Measurements from ENCODE around the gene CNTN4.

The CNTN4 gene

DNA sequence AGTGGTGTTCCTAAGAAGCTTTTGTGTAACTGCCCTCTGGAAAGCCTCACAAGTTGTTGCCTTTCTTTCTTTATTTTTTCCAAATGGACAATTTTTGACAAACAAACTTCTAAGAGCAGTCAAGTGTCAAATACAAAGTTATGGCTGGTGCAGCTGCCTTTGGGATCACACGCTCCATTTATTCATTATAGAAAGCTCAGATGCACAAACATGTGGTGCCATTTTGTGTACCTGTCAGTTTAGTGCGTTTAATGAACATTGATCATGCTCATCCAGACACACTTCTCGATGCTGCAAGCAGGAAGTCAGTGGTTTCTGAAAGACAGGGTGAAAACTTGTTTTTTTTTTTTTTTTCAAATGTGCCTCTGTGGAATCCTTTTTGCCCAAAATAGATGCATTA lies 324.5 kb downstream of the CNTN4 start:
- DNase-seq, result no peak

DNA sequence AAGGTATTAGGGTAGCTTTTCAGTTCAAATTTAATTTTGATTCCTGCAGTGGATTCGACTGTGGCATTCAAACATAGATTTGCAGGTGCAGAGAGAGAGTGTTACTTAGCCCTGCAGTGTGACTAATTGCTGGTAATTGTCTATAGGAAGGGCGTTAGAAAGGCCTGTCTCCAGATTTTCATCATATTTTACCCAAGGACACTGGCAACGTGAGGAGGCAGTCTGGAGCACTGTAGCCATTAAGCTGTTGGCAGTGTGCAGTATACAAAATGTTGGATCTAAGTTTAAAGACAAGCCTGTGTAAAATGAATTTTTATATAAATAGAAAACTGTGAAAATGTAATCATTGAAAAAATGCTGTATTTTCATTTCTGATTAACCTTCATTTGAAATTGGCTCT lies 342.9 kb downstream of the CNTN4 start:
- DNase-seq, result no peak

DNA sequence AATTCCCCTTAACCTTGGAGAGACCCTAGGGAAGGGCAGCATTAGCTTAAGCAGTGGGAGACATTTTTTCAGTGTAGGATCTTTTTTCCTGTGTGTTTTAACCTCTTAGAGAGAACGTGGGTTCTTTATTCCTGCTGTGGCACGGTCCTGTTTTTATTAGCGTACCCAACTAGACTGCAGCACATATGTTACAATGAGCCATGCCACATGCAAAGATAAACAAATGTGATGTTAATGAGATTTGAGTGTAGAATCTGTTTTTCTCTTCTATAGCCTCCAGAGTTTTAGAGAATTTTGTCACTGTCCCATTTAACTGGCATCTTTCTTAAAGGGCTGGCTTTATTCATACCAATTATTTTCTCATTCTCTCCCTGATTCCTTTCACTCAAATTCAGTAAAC lies 347.5 kb downstream of the CNTN4 start:
- no peak for DNase-seq

DNA sequence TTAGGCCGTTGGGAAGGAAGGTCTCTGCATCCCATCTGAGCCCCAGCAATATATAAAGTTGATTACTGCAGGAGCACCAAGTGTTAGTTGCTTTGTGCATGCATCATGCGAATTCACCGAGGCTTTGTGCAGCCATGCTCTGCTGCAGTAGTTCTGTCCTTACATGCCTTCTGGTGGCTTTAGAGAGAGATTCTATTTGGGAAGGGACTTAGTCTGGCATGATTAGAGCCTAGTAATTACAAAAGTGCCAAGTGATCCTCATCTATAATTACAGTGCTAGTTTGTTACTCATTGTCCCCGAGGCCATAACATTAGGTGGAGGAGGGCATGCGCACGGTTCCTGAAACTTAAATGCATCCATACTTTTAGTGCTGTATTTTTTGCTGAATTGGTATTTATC lies 353.6 kb downstream of the CNTN4 start:
- no peak for DNase-seq

DNA sequence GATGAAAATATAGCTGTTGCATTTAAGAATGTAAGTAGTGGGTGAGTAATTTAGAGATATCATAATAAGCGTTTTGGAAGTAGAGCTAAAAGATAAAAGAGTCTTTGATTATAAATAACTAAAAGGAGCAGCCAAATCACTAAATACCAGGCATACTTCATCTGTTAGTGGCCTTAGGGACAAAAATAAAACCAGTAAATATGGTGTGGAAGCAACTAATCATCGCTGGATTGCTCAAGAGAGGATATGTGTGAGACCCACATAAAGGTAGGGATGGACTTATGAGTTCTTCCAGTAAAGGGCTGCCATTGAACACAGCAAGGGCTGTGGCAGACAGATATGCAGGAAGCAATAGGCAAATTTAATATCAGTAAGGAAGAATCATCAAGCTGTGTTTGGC lies 356.2 kb downstream of the CNTN4 start:
- DNase-seq, result no peak

DNA sequence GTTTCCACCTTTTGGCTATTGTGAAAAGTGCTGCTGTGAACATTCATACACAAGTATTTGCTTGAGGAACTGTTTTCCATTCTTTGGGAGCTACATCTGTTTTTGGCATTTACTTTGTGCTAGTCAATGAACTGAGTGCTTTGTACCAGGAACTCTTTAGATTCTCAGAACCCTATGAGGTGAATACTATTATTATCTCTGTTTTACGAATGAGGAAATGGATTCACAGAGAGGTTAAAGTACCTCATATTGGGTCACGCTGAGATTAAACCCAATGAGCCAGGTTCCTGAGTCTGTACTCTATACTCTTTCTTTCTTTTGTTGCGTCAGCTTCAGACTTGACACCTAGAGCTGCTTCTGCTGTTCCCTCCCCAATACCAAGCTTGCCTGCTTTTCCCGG lies 358.1 kb downstream of the CNTN4 start:
- no peak for DNase-seq

DNA sequence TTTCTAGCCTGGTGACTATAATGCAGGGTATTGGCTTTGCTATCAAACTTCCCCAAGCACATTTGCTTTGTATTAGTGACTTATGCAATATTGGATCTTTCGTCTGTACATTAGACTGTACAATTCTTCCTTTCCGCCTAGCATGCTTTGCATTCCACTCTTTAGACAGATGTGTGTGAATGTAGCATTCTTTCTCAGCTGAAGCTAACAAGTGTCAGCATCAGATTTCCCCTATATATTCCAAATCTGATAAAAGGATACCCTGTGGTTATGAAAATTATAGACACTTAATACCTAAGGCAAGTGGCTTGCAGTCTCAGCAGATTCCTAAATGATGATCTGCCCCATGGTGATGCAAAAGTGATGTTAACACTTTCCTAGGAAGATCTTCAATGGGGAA lies 360.1 kb downstream of the CNTN4 start:
- no peak for DNase-seq

DNA sequence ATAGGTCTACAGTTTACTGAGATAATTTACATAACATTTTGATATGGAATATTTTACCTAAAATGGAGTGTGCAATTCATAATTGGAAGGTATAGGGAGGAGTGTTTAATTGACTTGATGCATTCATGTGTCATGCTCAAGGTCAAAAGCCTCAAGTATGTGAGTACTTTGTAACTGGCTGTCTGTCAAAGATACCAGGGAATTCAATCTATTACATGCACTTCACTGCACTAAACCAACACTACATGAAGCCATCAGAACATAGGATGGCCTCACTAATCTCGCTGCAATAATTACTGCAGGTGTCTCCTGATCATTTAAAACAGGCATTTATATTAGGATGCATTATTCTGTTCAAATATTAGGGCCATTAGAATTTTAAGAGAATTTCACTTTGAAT lies 367.2 kb downstream of the CNTN4 start:
- no peak for DNase-seq

DNA sequence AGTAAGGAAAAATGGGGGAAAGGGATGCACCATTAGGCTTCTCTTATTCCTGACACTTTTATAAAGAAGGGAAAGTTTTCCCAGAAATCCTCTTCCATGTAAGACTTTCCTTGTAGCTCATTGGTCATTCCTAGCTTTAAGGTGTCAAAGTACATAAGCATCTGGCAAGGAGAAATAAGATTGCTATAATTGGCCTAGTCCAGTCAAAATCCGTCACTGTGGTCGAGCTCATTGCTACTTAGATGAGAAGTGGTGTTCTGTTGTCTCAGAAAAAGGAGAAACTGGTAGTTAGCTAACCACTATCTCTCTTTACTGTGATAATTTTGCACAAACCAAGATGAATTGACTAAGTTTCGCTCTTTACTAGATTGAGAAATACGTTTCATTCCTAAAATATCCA lies 370.1 kb downstream of the CNTN4 start:
- no peak for DNase-seq

DNA sequence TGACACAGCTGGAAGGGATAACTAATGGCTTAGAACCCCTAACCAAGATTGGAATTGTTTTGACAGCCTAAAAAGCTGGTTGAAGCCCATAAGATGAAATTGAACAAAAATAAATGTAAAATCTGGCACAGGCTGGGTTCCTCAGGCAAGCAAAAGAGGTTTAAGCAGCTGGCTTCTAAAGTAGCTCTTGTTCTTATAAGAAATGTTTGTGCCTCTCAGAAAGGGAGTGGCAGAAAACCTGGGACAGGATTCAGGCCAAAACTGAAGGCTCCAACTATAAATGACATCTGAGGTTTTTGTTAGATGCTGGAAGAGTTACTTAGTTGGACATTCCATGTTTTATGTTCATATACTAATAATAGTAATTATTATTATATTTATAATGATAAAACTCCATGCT lies 378.3 kb downstream of the CNTN4 start:
- DNase-seq, result no peak

DNA sequence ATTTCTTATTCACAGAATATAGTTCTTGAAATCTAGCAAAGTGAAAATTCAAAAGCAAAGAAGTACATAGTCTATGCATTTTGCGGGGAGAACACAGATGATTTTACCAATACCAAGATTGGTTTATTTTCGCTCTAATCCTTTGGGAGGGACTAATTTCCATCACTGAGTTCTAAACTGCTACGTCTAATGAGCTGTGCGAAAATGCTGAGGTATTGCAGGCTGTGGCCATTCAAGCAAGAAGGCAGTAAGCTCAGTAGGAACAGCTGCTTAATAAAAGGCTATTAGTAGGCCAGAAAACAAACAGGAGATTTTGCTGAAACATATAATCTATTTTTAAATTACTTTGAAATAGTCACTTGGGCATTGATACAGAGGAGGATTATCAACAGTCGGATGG lies 379.0 kb downstream of the CNTN4 start:
- DNase-seq, result no peak

DNA sequence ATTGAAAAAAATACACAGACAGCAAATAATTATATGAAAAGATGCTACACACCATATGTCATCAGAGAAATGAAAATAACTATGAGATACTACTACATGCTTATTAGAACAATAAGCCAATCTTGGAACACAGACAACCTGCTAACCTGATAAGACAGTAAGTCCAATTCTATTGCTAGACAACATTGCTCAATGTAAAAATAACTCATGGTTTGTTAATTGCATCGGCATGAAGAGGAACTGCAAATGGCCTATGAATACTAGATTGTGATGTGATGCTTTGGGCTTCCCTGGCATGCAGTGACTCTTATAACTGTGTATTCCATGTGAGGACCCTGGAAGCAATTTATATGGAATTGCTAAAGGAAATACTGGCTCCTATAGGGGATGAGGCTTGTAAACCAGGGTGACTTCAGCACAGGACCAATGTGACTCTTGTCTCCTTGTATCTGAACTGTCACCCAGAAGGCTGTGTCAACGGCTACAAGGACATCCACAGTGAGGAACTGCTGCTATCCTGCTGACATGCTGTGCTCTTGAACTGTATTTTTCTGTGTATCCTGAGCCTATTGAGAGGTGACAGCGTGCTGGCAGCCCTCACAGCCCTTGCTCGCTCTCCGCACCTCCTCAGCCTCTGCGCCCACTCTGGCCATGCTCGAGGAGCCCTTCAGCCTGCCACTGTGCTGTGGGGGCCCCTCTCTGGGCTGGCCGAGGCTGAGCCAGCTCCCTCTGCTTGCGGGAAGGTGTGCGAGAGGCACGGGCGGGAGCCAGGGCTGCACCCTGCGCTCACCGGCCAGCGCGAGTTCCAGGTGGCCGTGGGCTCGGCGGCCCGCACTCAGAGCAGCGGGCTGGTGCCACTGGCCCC lies 385.7 kb downstream of the CNTN4 start:
- no peak for DNase-seq

DNA sequence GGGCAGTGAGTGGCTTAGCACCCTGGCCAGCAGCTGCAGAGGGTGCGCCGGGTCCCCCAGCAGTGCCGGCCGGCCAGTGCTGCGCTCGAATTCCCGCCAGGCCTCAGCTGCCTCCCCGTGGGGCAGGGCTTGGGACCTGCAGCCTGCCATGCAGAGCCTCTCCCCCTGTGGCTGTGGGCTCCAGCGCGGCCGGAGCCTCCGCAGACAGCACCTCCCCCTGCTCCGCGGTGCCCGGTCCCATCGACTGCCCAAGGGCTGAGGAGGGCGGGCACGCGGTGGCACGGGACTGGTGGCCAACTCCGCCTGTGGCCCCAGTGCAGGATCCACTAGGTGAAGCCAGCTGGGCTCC lies 386.3 kb downstream of the CNTN4 start:
- no peak for DNase-seq

DNA sequence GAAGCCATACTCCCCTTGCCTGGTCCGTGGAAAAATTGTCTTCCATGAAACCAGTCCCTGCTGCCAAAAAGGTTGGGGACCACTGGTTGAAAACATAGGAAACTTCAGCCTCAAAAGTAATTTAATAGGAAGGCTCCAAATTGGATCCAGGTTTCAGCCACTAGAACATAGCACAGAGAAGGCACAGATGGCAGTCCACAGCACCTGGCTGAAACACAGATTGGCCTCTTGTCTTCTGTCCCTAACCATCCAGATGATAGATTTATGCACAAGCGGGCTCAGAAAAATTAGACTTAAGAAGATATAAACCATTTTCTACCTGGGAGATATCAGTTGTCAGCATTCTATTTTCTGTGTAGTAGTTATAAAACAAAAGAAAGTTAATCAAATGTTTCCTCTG lies 397.1 kb downstream of the CNTN4 start:
- DNase-seq, result no peak

DNA sequence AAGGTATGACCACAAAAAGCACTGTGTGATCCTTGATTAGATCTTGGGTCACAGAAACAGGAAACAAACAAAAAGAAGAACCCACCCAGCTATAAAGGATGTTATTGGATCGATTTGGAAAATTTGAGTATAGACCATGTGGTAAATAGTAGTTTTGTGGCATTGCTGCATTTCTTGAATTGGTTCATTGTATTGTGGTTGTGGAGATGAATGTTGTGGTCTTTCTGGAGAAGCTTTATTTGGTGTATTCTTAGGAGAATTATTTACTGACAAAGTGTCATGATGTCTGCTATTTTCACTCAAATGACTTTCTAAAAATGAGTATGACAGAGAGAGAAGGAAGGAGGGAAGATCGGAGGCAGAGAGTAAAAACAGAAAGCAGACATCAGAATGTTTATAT lies 406.2 kb downstream of the CNTN4 start:
- no peak for DNase-seq

DNA sequence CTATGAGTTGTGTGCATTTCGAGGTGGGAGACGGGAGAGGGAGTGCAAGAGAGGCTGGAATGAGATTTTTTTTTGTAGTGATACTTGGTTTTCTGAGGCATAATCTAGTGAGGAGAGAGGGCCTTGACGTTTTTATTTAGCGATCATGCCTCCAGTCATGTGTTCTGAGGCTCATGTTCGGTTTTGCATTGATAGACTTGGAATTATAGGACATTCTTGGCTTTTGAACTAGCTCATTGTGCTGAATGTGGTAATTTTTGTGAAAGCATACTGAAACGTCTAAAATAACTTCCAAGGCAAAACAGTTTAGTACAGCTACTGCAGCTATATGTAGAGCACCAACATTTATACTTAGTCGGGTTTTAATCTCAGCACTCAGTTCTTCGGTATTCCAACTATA lies 408.1 kb downstream of the CNTN4 start:
- no peak for DNase-seq

DNA sequence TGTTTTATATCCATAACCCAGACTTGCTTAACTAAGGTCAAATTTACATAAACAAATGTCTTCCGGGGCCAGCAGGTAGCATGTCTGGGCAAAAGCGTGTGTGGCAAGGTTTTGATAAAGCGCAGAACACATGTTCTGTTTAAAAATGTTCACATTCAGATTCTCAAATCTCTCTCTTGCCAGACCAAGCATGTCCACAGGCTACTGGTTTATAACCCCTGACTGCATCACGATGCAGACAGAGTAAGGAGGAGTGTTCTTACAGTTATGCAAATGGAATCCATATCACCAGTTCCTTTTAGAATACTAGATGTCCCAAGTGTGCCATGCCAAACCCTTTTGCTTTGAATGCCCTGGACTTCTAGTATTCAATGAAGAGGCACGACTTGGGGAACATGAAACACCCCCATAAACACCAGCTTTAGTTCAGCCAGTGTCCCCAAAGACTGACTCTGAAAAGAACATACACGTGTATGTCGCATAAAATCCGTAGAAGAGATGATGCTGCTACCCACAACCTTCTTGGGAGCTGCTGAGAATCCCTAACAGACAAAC lies 412.0 kb downstream of the CNTN4 start:
- no peak for DNase-seq

DNA sequence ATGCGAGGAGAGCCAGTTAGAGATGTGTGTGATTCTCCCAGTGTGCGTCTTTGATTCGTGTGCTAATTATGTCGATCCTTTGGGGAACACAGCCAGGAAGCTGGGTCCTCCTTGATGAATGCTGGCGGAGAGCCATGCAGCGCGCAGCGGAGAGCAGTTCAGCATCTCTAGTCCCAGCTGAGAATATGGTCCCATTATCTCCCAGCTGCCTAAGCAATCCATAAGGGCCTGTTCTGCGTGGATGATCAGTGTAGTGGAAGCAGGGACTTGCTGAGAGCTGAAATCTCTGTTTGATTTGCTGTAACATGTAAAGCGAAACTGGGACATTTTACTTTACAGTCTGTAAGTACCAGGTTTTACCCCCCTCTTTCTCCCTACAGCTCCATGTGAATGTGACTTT lies 412.7 kb downstream of the CNTN4 start:
- no peak for DNase-seq

DNA sequence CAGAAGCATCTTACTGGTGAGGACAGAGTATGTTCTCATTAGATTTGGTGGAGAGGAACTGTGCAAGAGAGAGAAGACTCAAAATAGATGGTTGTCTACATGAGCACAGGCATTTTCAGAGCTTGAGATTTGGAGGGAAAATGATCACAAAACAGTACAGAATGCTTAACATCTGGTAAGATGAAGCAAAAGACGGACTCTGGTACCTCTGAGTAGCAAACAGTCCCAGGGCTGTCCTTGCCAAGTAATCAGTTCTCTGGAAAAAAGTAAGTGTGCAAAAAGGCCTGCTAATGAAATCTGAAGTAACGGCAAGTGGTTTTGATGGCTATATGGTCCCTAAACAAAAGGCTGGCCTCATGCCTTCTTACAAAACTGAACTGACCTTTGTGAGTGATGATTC lies 414.2 kb downstream of the CNTN4 start:
- DNase-seq, result no peak

DNA sequence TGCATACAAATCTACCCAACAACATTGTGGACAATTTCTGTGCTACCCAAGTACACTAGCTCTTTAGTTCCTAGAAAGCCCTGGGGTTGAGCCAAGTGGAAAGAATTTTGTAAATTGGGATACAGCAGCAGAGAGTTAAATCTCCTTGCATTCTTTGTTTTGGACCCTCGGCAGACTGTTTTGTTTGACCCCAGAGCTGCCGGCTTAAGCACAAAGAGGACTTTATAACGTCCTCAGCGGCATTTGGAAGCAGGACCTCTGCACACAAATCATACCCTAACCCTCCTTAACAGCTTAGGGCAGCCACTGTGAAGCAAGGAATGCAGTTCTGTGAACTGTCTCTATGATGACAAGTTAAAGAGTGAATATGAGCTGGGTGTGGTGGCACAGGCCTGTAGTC lies 415.3 kb downstream of the CNTN4 start:
- DNase-seq, result no peak

DNA sequence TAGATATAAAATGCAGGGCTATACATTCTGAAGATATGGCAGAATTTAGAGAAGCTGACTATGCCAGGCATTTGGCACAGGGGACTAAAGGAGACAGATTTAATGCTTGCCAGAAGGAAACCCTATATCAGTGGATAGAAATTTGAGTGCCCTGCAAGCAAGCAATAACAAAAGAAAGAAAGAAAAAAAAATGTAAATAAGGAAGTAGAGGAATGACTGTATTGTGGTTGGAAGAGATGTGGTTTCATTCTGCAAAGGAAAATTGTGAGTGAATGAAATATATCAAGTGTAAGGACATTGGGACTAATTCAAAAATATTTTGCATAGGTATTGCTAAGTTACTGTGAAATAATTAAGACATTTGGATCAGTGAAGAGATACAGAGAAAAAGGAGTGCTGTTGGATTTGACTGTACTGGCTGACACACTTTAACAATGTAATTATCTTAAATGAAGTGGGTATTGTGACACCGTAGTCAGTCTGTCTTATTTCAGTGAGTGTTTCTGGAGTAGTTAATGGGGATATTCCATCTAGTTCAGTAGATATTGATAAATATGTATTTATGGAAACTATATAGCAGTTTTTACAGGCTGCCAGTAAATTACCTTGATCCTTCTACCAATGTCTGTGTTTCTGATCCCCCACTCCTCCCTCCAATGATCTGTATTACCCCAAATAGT lies 418.2 kb downstream of the CNTN4 start:
- DNase-seq, result no peak

DNA sequence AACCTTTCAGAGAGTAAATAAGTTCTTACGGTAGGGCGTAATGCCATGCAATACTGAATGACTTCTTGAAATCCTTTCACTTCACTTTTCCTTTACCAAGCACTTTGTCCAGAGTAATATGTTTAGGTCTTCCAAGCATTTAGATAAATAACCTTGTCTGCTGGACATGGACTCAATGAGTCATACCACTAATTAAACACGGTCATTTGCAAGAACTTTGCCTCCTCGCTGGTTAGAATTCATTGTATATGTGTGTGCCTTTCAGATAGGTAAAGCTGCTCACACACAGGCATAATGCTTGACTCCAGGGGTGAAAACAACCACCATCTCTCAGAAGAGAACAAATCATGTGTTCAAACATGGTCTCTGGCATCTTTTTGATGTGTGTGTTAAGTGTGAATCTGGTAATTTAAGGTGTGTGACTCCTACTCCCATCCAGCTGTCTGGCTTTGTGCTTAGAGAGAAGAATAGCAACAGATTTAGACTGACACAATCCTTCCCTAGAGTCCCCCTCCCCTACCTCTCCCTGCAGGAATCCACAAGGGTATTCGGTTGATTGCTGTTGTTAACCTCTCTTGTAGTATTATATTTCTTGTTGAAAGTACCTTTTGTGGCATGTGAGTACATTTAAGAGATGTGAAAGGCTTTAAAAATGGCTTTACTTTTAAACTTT lies 419.0 kb downstream of the CNTN4 start:
- DNase-seq, result no peak

DNA sequence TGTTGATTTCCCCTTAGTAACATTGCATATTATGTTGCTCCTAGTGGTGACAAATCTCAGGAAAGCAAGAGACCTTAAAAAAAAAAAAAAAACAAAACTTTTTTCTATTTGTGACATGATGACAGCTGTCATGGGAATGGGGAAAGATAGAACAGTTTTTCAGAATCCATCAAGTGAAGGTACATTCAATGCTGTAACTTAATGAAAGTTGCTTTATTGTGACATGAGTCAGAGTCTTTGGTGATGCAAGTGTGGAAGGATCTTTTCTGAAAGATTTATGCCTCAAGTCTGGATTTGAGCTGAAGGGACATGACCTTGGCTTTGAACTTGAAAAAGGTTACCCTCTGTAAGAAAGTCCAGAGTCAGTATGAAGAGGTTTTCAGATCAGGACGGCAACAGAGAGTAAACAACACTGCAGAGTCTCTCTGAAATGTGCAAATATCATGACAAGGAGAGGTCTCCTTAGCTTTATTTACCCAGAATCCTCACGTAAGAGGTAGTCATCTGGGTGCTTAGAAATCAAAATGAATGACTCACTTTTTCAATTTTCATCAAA lies 424.7 kb downstream of the CNTN4 start:
- DNase-seq, result no peak

DNA sequence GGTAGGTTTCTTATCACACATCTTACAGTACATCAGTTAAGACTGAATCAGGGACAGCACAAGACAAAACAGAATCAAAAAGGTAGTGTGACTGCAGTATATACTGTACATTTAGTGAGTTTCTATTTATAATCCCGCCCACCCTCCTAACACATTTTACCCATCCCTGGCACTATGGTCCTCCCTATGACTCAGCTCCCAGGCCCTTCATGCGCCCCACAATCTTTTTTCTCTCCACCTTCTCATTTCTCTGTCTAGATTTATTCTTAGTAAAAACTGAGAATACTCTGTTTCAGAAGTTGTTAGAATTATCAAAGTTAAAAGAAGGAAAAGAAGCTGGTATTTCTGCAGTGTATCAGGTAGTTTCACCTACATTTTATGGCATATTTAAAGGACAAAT lies 427.3 kb downstream of the CNTN4 start:
- DNase-seq, result no peak

Data from Kasumi-1 (cell line).